SK-N-SH (cell line): ENCODE data around the gene ENTPD8. TPM values are rescaled to one million over a fixed set of nuclear protein-coding genes. Genes with fewer than 3 reads are reported as not detected.
A peak's percentile ranks its signal among the peaks of the same experiment; 100 is the strongest.

ENCODE experiments used
- CTCF ChIA-PET: fragments of 300-600, 350-600 bp; formaldehyde crosslinking; extraction: SDS; loops from one replicate; lab custom pipeline; 2021; lab: Yijun Ruan, JAX
- POLR2A ChIA-PET: fragments of 350-600 bp; sonication (Branson Sonifier 250); formaldehyde crosslinking; extraction: SDS; loops from one replicate; lab custom pipeline; 2020; ENCODE audit warnings: antibody characterized with exemption, inconsistent platforms; lab: Yijun Ruan, JAX
- DNase-seq: peaks from one replicate; pipeline ENCODE4 v3.0.0; 2012
- H2AFZ ChIP-seq: fragments of 200-600 bp; sonication (generic); 2 replicates; pipeline ENCODE4 v1.8.1; 2016; ENCODE audit warnings: antibody characterized with exemption, mild to moderate bottlenecking, low read depth
- H3F3A ChIP-seq: fragments of 200-600 bp; sonication (generic); replicated peaks from 2 replicates; pipeline ENCODE3; 2016; ENCODE audit warnings: antibody characterized with exemption, mild to moderate bottlenecking; ENCODE audit not compliant: insufficient read depth
- H3K27ac ChIP-seq, 2 experiments: fragments of 200-500 bp in 1 of 2; fragments of 200-600 bp in 1 of 2; sonication (Bioruptor generic) in 1 of 2; sonication (generic), shearing (Covaris generic) in 1 of 2; 2 replicates each; pipeline versions ENCODE4 v1.5.1 to v1.6.1; 2014 to 2016; ENCODE audit warnings: low read depth in 2 of 2, inconsistent platforms in 1 of 2, low read length in 1 of 2, mild to moderate bottlenecking in 1 of 2, mixed read lengths in 1 of 2
- H3K27me3 ChIP-seq: fragments of 200-600 bp; sonication (generic), shearing (Covaris generic); 2 replicates; pipeline ENCODE4 v1.6.1; 2016; ENCODE audit warnings: mixed run types; ENCODE audit not compliant: insufficient read depth
- H3K36me3 ChIP-seq, 2 experiments: fragments of 200-500 bp in 1 of 2; fragments of 200-600 bp in 1 of 2; sonication (Bioruptor generic) in 1 of 2; sonication (generic) in 1 of 2; replicated peaks in 1 of 2; 2 replicates each; pipeline versions ENCODE3 to v1.5.1; 2014 to 2016; ENCODE audit warnings: low read length in 1 of 2, mild to moderate bottlenecking in 1 of 2; ENCODE audit not compliant: insufficient read depth in 2 of 2, control insufficient read depth in 1 of 2
- H3K4me1 ChIP-seq, 2 experiments: fragments of 200-500 bp in 1 of 2; fragments of 200-600 bp in 1 of 2; sonication (Bioruptor generic) in 1 of 2; sonication (generic), shearing (Covaris generic) in 1 of 2; 2 replicates each; pipeline versions ENCODE4 v1.5.1 to v1.6.1; 2014 to 2016; ENCODE audit warnings: low read depth in 1 of 2, low read length in 1 of 2, mixed run types in 1 of 2; ENCODE audit not compliant: insufficient read depth in 2 of 2, control insufficient read depth in 1 of 2
- H3K4me2 ChIP-seq: fragments of 200-600 bp; sonication (generic), shearing (Covaris generic); 2 replicates; pipeline ENCODE4 v1.6.1; 2017; ENCODE audit warnings: mixed run types
- H3K4me3 ChIP-seq, 2 experiments: fragments of 200-500 bp in 1 of 2; fragments of 200-600 bp in 1 of 2; sonication (Bioruptor generic) in 1 of 2; sonication (generic), shearing (Covaris generic) in 1 of 2; 2 replicates each; pipeline versions ENCODE4 v1.5.1 to v1.8.1; 2014 to 2016; ENCODE audit warnings: low read depth in 2 of 2, inconsistent platforms in 1 of 2, low read length in 1 of 2, mild to moderate bottlenecking in 1 of 2, mixed read lengths in 1 of 2, moderate library complexity in 1 of 2
- H3K79me2 ChIP-seq: fragments of 200-600 bp; sonication (generic); 2 replicates; pipeline ENCODE4 v1.8.1; 2017; ENCODE audit warnings: mild to moderate bottlenecking; ENCODE audit not compliant: insufficient read depth
- H3K9ac ChIP-seq: fragments of 200-600 bp; sonication (generic); 2 replicates; pipeline ENCODE4 v1.6.1; 2017; ENCODE audit warnings: mixed run types
- H3K9me2 ChIP-seq: fragments of 200-600 bp; sonication (generic); 2 replicates; pipeline ENCODE4 v1.6.1; 2017; ENCODE audit warnings: mixed run types
- H3K9me3 ChIP-seq: fragments of 200-600 bp; sonication (generic); 2 replicates; pipeline ENCODE4 v1.6.1; 2017; ENCODE audit warnings: mixed run types, mild to moderate bottlenecking, moderate library complexity
- H4K20me1 ChIP-seq: fragments of 200-600 bp; sonication (generic); 2 replicates; pipeline ENCODE4 v1.6.1; 2017; ENCODE audit warnings: mild to moderate bottlenecking, mixed run types; ENCODE audit not compliant: insufficient read depth
- CHD2 ChIP-seq: fragments of 150-350 bp; IDR thresholded peaks from 2 replicates; pipeline ENCODE4 v1.6.1; 2018; ENCODE audit warnings: low read length; ENCODE audit not compliant: partially characterized antibody
- ELF1 ChIP-seq: IDR thresholded peaks from 2 replicates; pipeline ENCODE4 v1.4.0; 2012
- EP300 ChIP-seq, 2 experiments: IDR thresholded peaks; 2 replicates each; pipeline versions ENCODE4 v1.4.0 to v1.6.1; 2012; ENCODE audit warnings: borderline replicate concordance in 1 of 2, low read depth in 1 of 2, low read length in 1 of 2
- FOSL2 ChIP-seq: IDR thresholded peaks from 2 replicates; pipeline ENCODE4 v1.4.0; 2012; ENCODE audit warnings: low read depth, mild to moderate bottlenecking, moderate library complexity, borderline replicate concordance
- FOXJ3 ChIP-seq: sonication (generic); formaldehyde crosslinking; IDR thresholded peaks from 2 replicates; pipeline ENCODE4 v1.5.1; 2020; ENCODE audit warnings: mild to moderate bottlenecking, missing genetic modification reagents
- GABPA ChIP-seq: IDR thresholded peaks from 2 replicates; pipeline ENCODE4 v1.4.0; 2012; ENCODE audit warnings: low read depth, mild to moderate bottlenecking
- IRF3 ChIP-seq: fragments of 150-350 bp; IDR thresholded peaks from 2 replicates; pipeline ENCODE4 v1.6.1; 2016; ENCODE audit warnings: mild to moderate bottlenecking, low read depth, low read length
- JUND ChIP-seq: IDR thresholded peaks from 2 replicates; pipeline ENCODE4 v1.4.0; 2012
- RAD21 ChIP-seq: IDR thresholded peaks from 2 replicates; pipeline ENCODE4 v1.6.1; 2012; ENCODE audit warnings: mild to moderate bottlenecking, low read length
- RXRA ChIP-seq: IDR thresholded peaks from 2 replicates; pipeline ENCODE4 v1.4.0; 2012; ENCODE audit warnings: low read depth, mild to moderate bottlenecking, borderline replicate concordance
- TCF12 ChIP-seq: IDR thresholded peaks from 2 replicates; pipeline ENCODE4 v1.4.0; 2012
- YY1 ChIP-seq: IDR thresholded peaks from 2 replicates; pipeline ENCODE4 v1.4.0; 2012; ENCODE audit warnings: low read depth, mild to moderate bottlenecking
- WGBS: methylation state at CpG from one replicate; pipeline ENCODE4 v1.1.6; 2017; ENCODE audit warnings: low lambda C conversion rate; 5-methylcytosine and 5-hydroxymethylcytosine counted together
- polyA plus RNA-seq, 3 experiments: library from polyadenylated mRNA; depleted of rRNA; stranded (reverse); fragments of >200 nt; gene quantifications; 2 replicates each; pipeline ENCODE4 v1.2.3, GENCODE V29; 2012
- TF ChIP-seq, protein P1 (sequence below): fragments of 150-350 bp; IDR thresholded peaks from 2 replicates; pipeline ENCODE4 v1.6.1; 2017; ENCODE audit warnings: antibody characterized with exemption, low read length, low read depth, borderline replicate concordance
- TF ChIP-seq, protein P2 (sequence below): IDR thresholded peaks from 2 replicates; pipeline ENCODE4 v1.6.1; 2012; ENCODE audit warnings: mild to moderate bottlenecking, low read depth, low read length, moderate library complexity
- TF ChIP-seq, protein P3 (sequence below): fragments of 200-600 bp; sonication (generic); IDR thresholded peaks from 2 replicates; pipeline ENCODE4 v1.6.1; 2017; ENCODE audit warnings: antibody characterized with exemption, mild to moderate bottlenecking, moderate library complexity

The ENTPD8 gene
- polyA plus RNA-seq, 1 of the 3 experiments (the other 2 are of a cell fraction): 0.30 TPM

GRCh38 chr9:137485343-137486140 lies 44.4 kb upstream of the ENTPD8 start:
- H3K27me3 ChIP-seq: no peaks in the 10 kb centered on the region
- POLR2A ChIA-PET: no interaction called here
- H4K20me1 ChIP-seq: no peaks in the 10 kb centered on the region
- H2AFZ ChIP-seq: no peak overlapping the region
- no peak overlapping the region for H3K4me3 ChIP-seq
- CTCF ChIA-PET: no interaction called here
- H3K36me3 ChIP-seq: no peaks in the 10 kb centered on the region
- no peaks in the 10 kb centered on the region for H3K9me3 ChIP-seq
- H3K27ac ChIP-seq: no peak overlapping the region
- no peaks in the 10 kb centered on the region for H3K79me2 ChIP-seq
- DNase-seq: peak; percentile 21
- peaks cover 0 to 32% of the 10 kb centered on the region in 2 experiments; a peak in 1 of 4 replicates for H3K4me1 ChIP-seq
- no peaks in the 10 kb centered on the region for H3F3A ChIP-seq
- no peaks in the 10 kb centered on the region for H3K9me2 ChIP-seq
- TF ChIP-seq RXRA: no peak
- no peak for TF ChIP-seq JUND
- no peak for TF ChIP-seq FOXJ3 (CRISPR knock-in tag)
- no peak for TF ChIP-seq FOSL2
- TF ChIP-seq GABPA: no peak
- TF ChIP-seq, protein P1, sequence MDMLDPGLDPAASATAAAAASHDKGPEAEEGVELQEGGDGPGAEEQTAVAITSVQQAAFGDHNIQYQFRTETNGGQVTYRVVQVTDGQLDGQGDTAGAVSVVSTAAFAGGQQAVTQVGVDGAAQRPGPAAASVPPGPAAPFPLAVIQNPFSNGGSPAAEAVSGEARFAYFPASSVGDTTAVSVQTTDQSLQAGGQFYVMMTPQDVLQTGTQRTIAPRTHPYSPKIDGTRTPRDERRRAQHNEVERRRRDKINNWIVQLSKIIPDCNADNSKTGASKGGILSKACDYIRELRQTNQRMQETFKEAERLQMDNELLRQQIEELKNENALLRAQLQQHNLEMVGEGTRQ: no peak
- H3K9ac ChIP-seq: no peak overlapping the region
- 87% methylated on average over 16 of the region's 26 CpGs for WGBS
- H3K4me2 ChIP-seq: no peak overlapping the region

- ChIA-PET CTCF (no interaction called here), POLR2A (no interaction called here)
- no peaks in the 10 kb centered on the region for H3K36me3 ChIP-seq
- H3K9me3 ChIP-seq: no peaks in the 10 kb centered on the region
- H3K27ac ChIP-seq: no peak overlapping the region
- H3K27me3 ChIP-seq: no peaks in the 10 kb centered on the region
- no peak overlapping the region for H3K4me3 ChIP-seq
- WGBS: 86% methylated on average over 18 of the region's 27 CpGs
- no peak overlapping the region for H2AFZ ChIP-seq
- H3K4me2 ChIP-seq: no peak overlapping the region
- no peaks in the 10 kb centered on the region for H3K79me2 ChIP-seq
- H3K9me2 ChIP-seq: no peaks in the 10 kb centered on the region
- H3F3A ChIP-seq: no peaks in the 10 kb centered on the region
- H3K4me1 ChIP-seq: peaks cover 0 to 39% of the 10 kb centered on the region in 2 experiments; a peak in 1 of 4 replicates
- H3K9ac ChIP-seq: no peak overlapping the region
- DNase-seq: peak; percentile 26
- no peaks in the 10 kb centered on the region for H4K20me1 ChIP-seq
- TF ChIP-seq, protein P2, sequence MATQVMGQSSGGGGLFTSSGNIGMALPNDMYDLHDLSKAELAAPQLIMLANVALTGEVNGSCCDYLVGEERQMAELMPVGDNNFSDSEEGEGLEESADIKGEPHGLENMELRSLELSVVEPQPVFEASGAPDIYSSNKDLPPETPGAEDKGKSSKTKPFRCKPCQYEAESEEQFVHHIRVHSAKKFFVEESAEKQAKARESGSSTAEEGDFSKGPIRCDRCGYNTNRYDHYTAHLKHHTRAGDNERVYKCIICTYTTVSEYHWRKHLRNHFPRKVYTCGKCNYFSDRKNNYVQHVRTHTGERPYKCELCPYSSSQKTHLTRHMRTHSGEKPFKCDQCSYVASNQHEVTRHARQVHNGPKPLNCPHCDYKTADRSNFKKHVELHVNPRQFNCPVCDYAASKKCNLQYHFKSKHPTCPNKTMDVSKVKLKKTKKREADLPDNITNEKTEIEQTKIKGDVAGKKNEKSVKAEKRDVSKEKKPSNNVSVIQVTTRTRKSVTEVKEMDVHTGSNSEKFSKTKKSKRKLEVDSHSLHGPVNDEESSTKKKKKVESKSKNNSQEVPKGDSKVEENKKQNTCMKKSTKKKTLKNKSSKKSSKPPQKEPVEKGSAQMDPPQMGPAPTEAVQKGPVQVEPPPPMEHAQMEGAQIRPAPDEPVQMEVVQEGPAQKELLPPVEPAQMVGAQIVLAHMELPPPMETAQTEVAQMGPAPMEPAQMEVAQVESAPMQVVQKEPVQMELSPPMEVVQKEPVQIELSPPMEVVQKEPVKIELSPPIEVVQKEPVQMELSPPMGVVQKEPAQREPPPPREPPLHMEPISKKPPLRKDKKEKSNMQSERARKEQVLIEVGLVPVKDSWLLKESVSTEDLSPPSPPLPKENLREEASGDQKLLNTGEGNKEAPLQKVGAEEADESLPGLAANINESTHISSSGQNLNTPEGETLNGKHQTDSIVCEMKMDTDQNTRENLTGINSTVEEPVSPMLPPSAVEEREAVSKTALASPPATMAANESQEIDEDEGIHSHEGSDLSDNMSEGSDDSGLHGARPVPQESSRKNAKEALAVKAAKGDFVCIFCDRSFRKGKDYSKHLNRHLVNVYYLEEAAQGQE: no peak
- TF ChIP-seq IRF3 (no peak), CHD2 (no peak), RAD21 (no peak), TCF12 (no peak), FOSL2 (no peak), EP300 (IDR thresholded peaks at IDR 0.05; ENCODE audit: borderline replicate concordance in 1 of 2, low read depth in 1 of 2, low read length in 1 of 2) (no peak), GABPA (no peak), YY1 (no peak), ELF1 (no peak)
- TF ChIP-seq, protein P3, sequence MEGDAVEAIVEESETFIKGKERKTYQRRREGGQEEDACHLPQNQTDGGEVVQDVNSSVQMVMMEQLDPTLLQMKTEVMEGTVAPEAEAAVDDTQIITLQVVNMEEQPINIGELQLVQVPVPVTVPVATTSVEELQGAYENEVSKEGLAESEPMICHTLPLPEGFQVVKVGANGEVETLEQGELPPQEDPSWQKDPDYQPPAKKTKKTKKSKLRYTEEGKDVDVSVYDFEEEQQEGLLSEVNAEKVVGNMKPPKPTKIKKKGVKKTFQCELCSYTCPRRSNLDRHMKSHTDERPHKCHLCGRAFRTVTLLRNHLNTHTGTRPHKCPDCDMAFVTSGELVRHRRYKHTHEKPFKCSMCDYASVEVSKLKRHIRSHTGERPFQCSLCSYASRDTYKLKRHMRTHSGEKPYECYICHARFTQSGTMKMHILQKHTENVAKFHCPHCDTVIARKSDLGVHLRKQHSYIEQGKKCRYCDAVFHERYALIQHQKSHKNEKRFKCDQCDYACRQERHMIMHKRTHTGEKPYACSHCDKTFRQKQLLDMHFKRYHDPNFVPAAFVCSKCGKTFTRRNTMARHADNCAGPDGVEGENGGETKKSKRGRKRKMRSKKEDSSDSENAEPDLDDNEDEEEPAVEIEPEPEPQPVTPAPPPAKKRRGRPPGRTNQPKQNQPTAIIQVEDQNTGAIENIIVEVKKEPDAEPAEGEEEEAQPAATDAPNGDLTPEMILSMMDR: no peak
Measured at GRCh38 chr9:137484551-137485315, 43.6 kb upstream of the ENTPD8 start.
